Measurements from ENCODE around the gene NATD1.

Gene NATD1

GRCh38 chr17:21292867-21293830 is 39.9 kb upstream of the NATD1 start:
- Histone ChIP-seq H3K27ac (no peak overlapping the region), H3K27me3 (ENCODE audit: control insufficient read depth, insufficient read depth, low read length) (no peaks in the 10 kb centered on the region), H3K4me1 (peaks cover 4% of the 10 kb centered on the region), H3K79me2 (peaks cover 29% of the 10 kb centered on the region), H3K4me2 (ENCODE audit: low read length) (no peak overlapping the region), H3K9me3 (ENCODE audit: control insufficient read depth, low read length) (no peaks in the 10 kb centered on the region), H3K9ac (no peak overlapping the region), H3K36me3 (ENCODE audit: control insufficient read depth, insufficient read depth, low read length) (no peaks in the 10 kb centered on the region), H2AFZ (no peak overlapping the region), H3K4me3 (ENCODE audit: low read depth, low read length) (no peak overlapping the region)
- TF ChIP-seq CTCF (IDR thresholded peaks at IDR 0.05): no peak

GRCh38 chr17:21291862-21292261 is 38.7 kb upstream of the NATD1 start:
- Histone ChIP-seq H3K27ac (no peak overlapping the region), H3K9me3 (ENCODE audit: control insufficient read depth, low read length) (no peaks in the 10 kb centered on the region), H3K79me2 (peaks cover 41% of the 10 kb centered on the region), H3K4me3 (ENCODE audit: low read depth, low read length) (no peak overlapping the region), H3K36me3 (ENCODE audit: control insufficient read depth, insufficient read depth, low read length) (no peaks in the 10 kb centered on the region), H3K4me1 (peaks cover 17% of the 10 kb centered on the region), H2AFZ (no peak overlapping the region), H3K9ac (no peak overlapping the region), H3K27me3 (ENCODE audit: control insufficient read depth, insufficient read depth, low read length) (no peaks in the 10 kb centered on the region), H3K4me2 (ENCODE audit: low read length) (no peak overlapping the region)
- TF ChIP-seq CTCF (IDR thresholded peaks at IDR 0.05): no peak

- peaks cover 45% of the 10 kb centered on the region for H3K79me2 ChIP-seq
- H3K4me1 ChIP-seq: peaks cover 22% of the 10 kb centered on the region
- H3K4me2 ChIP-seq (ENCODE audit: low read length): no peak overlapping the region
- no peak overlapping the region for H3K9ac ChIP-seq
- no peak overlapping the region for H3K4me3 ChIP-seq (ENCODE audit: low read depth, low read length)
- no peaks in the 10 kb centered on the region for H3K9me3 ChIP-seq (ENCODE audit: control insufficient read depth, low read length)
- H3K27ac ChIP-seq: no peak overlapping the region
- H2AFZ ChIP-seq: no peak overlapping the region
- no peak for TF ChIP-seq CTCF (IDR thresholded peaks at IDR 0.05)
- H3K27me3 ChIP-seq (ENCODE audit: control insufficient read depth, insufficient read depth, low read length): no peaks in the 10 kb centered on the region
- H3K36me3 ChIP-seq (ENCODE audit: control insufficient read depth, insufficient read depth, low read length): no peaks in the 10 kb centered on the region
Measured at GRCh38 chr17:21291357-21291756, 38.1 kb upstream of the NATD1 start.

GRCh38 chr17:21289902-21290571 is 36.8 kb upstream of the NATD1 start:
- Histone ChIP-seq H3K27ac (no peak overlapping the region), H3K4me3 (ENCODE audit: low read depth, low read length) (no peak overlapping the region), H3K9ac (no peak overlapping the region), H3K27me3 (ENCODE audit: control insufficient read depth, insufficient read depth, low read length) (no peaks in the 10 kb centered on the region), H3K4me1 (peaks cover 22% of the 10 kb centered on the region), H2AFZ (no peak overlapping the region), H3K4me2 (ENCODE audit: low read length) (no peak overlapping the region), H3K36me3 (ENCODE audit: control insufficient read depth, insufficient read depth, low read length) (no peaks in the 10 kb centered on the region), H3K9me3 (ENCODE audit: control insufficient read depth, low read length) (no peaks in the 10 kb centered on the region), H3K79me2 (peaks cover 54% of the 10 kb centered on the region)
- no peak for TF ChIP-seq CTCF (IDR thresholded peaks at IDR 0.05)

Data from parathyroid adenoma (tissue), 2 donors.